ENCODE measurements around the gene MEF2A.

MEF2A gene

DNA sequence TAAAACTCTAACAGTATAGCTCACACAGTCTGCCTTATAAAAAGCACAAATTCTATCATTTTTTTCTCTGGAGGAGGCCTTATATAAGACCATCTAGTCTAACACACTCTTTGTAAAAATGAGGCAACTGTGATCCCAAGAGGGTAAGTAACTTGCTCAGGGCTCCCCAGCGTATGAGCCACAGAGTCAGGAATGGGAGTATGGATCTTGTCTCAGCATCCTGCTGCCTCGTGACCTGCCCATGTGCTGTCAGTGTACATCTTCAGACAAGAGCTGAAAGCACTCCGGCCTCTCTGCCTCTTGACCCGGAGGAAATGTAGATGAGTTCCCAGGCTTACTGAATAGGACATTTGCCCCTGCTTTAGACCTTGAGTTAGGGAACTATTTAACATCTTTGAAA, 28.4 kb upstream of the MEF2A start:
- no peak for DNase-seq (ENCODE audit: low read depth)
- TF ChIP-seq, protein P1, sequence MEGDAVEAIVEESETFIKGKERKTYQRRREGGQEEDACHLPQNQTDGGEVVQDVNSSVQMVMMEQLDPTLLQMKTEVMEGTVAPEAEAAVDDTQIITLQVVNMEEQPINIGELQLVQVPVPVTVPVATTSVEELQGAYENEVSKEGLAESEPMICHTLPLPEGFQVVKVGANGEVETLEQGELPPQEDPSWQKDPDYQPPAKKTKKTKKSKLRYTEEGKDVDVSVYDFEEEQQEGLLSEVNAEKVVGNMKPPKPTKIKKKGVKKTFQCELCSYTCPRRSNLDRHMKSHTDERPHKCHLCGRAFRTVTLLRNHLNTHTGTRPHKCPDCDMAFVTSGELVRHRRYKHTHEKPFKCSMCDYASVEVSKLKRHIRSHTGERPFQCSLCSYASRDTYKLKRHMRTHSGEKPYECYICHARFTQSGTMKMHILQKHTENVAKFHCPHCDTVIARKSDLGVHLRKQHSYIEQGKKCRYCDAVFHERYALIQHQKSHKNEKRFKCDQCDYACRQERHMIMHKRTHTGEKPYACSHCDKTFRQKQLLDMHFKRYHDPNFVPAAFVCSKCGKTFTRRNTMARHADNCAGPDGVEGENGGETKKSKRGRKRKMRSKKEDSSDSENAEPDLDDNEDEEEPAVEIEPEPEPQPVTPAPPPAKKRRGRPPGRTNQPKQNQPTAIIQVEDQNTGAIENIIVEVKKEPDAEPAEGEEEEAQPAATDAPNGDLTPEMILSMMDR (IDR thresholded peaks at IDR 0.05; ENCODE audit: control insufficient read depth, insufficient read depth, low read depth, low read length, missing control alignments) = no peak
- no peak overlapping the region for H3K4me3 ChIP-seq (ENCODE audit: control insufficient read depth, low read depth, low read length)

DNA sequence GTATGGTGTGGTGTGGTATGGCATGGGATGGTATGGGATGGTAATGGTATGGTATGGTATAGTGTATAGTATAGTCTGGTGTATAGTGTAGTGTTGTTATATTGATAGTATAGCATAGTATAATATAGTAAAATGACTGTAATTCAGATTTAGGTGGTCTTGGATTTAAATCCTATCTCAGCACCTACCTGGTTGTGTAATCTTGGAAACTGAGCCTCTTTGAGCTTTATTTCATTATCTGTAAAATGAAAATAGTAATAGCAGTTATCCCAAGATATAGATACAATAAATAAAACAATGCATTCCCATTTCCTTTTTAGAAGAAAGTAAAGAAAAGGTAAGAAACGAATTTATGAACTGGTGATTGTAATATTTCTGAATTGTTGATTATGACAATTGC, 27.5 kb upstream of the MEF2A start:
- no peak overlapping the region for H3K4me3 ChIP-seq (ENCODE audit: control insufficient read depth, low read depth, low read length)
- no peak for DNase-seq (ENCODE audit: low read depth)
- TF ChIP-seq, protein P1 (IDR thresholded peaks at IDR 0.05; ENCODE audit: control insufficient read depth, insufficient read depth, low read depth, low read length, missing control alignments) = no peak

DNA sequence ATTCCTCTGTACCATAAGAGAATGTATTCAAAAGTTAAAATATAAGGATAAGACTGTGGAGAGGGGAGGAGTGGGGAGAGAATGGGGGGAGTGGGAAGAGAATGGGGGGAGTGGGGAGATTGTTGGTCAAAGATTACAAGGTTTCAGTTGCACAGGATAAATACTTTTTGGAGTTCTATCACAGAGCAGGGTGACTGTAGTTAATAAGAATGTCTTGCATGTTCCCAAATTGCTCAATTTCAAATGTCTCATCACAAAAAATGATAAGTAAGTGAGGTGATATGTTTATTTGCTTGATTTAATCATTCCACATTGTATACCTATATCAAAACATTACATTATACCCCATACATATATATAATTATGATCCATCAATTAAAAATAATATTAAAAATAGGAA, 23.0 kb upstream of the MEF2A start:
- DNase-seq (ENCODE audit: low read depth) = no peak
- TF ChIP-seq, protein P1 (IDR thresholded peaks at IDR 0.05; ENCODE audit: control insufficient read depth, insufficient read depth, low read depth, low read length, missing control alignments) = no peak
- no peak overlapping the region for H3K4me3 ChIP-seq (ENCODE audit: control insufficient read depth, low read depth, low read length)

DNA sequence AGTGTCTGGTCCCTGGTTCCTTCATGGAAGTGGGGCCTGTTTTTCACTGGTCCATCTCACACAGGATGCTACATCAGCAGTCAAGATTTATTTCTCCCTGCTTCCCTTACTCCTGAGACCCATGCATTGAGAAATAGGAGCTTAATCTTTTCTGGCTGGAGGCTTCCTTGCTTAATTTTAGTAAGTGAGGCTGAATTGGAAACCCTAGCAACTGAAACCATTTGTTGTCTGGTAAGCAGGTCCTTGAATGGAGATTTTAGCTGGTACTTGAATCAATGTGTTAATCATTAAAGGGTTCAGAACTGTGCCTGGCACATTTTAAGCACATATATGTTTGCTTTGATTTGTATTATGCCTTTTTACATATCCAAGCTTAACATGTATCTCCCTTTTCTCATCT, 20.2 kb upstream of the MEF2A start:
- TF ChIP-seq, protein P1 (IDR thresholded peaks at IDR 0.05; ENCODE audit: control insufficient read depth, insufficient read depth, low read depth, low read length, missing control alignments) = no peak
- H3K4me3 ChIP-seq (ENCODE audit: control insufficient read depth, low read depth, low read length) = no peak overlapping the region
- no peak for DNase-seq (ENCODE audit: low read depth)

DNA sequence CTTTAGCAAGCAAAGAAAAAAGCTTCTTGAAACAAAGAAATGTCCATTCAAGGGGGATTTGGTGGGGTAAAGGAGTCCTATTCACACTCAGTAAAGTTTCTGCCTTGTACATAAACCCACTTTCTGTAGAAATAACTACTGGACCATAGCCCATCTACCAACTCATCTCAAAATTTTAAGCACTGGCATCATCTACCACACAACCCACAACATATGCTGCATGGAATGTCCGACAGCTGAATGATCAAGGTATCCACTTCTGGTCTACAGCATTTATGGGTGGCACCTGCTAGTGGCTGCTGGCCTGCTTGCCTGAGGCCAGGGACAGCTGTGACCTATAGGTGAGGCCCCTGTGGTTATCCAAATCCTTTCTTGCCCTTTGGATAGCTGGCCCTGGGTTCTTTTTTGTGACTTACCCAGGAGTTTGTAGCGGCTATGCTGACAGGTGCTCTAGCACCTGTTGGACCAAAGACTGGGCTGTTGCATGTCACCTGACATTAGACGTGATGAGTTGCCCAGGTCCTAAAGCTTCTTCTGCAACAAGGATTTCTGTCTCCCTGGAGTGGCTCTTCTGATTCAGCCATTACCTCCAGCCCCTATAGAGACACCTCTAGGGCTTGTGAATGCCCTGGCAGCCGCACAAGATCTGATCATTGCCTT, 19.2 kb upstream of the MEF2A start:
- DNase-seq (ENCODE audit: low read depth) = no peak
- no peak overlapping the region for H3K4me3 ChIP-seq (ENCODE audit: control insufficient read depth, low read depth, low read length)
- TF ChIP-seq, protein P1 (IDR thresholded peaks at IDR 0.05; ENCODE audit: control insufficient read depth, insufficient read depth, low read depth, low read length, missing control alignments) = no peak

DNA sequence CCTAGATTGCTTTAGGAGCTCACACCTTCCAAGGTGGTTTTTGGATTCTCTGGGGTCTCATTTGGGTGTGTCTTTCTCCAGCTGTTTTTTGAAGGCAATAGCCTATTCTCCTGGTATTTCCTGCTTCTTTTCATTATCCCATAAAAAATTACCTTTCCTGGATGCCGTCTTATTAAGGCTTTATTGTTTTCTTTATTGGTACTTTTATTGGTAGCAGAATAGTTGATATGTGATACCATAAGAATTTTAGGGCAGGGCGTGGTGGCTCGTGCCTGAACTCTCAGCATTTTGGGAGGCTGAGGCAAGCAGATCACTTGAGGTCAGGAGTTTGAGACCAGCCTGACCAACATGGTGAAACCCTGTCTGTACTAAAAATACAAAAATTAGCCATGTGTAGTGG, 18.3 kb upstream of the MEF2A start:
- TF ChIP-seq, protein P1 (IDR thresholded peaks at IDR 0.05; ENCODE audit: control insufficient read depth, insufficient read depth, low read depth, low read length, missing control alignments) = no peak
- DNase-seq (ENCODE audit: low read depth) = no peak
- no peak overlapping the region for H3K4me3 ChIP-seq (ENCODE audit: control insufficient read depth, low read depth, low read length)

Data from AG09309 (cell line).